SK-N-SH (cell line): Measurements from ENCODE around the gene MARCHF10. TPM values are rescaled to one million over a fixed set of nuclear protein-coding genes. Genes with fewer than 3 reads are reported as not detected.

ENCODE experiments used
- CTCF ChIA-PET: fragments of 300-600, 350-600 bp; formaldehyde crosslinking; extraction: SDS; loops from one replicate; lab custom pipeline; 2021; lab: Yijun Ruan, JAX
- POLR2A ChIA-PET: fragments of 350-600 bp; sonication (Branson Sonifier 250); formaldehyde crosslinking; extraction: SDS; loops from one replicate; lab custom pipeline; 2020; ENCODE audit warnings: antibody characterized with exemption, inconsistent platforms; lab: Yijun Ruan, JAX
- DNase-seq: peaks from one replicate; pipeline ENCODE4 v3.0.0; 2012
- H2AFZ ChIP-seq: fragments of 200-600 bp; sonication (generic); 2 replicates; pipeline ENCODE4 v1.8.1; 2016; ENCODE audit warnings: antibody characterized with exemption, mild to moderate bottlenecking, low read depth
- H3F3A ChIP-seq: fragments of 200-600 bp; sonication (generic); replicated peaks from 2 replicates; pipeline ENCODE3; 2016; ENCODE audit warnings: antibody characterized with exemption, mild to moderate bottlenecking; ENCODE audit not compliant: insufficient read depth
- H3K27ac ChIP-seq, 2 experiments: fragments of 200-500 bp in 1 of 2; fragments of 200-600 bp in 1 of 2; sonication (Bioruptor generic) in 1 of 2; sonication (generic), shearing (Covaris generic) in 1 of 2; 2 replicates each; pipeline versions ENCODE4 v1.5.1 to v1.6.1; 2014 to 2016; ENCODE audit warnings: low read depth in 2 of 2, inconsistent platforms in 1 of 2, low read length in 1 of 2, mild to moderate bottlenecking in 1 of 2, mixed read lengths in 1 of 2
- H3K27me3 ChIP-seq: fragments of 200-600 bp; sonication (generic), shearing (Covaris generic); 2 replicates; pipeline ENCODE4 v1.6.1; 2016; ENCODE audit warnings: mixed run types; ENCODE audit not compliant: insufficient read depth
- H3K36me3 ChIP-seq, 2 experiments: fragments of 200-500 bp in 1 of 2; fragments of 200-600 bp in 1 of 2; sonication (Bioruptor generic) in 1 of 2; sonication (generic) in 1 of 2; replicated peaks in 1 of 2; 2 replicates each; pipeline versions ENCODE3 to v1.5.1; 2014 to 2016; ENCODE audit warnings: low read length in 1 of 2, mild to moderate bottlenecking in 1 of 2; ENCODE audit not compliant: insufficient read depth in 2 of 2, control insufficient read depth in 1 of 2
- H3K4me1 ChIP-seq, 2 experiments: fragments of 200-500 bp in 1 of 2; fragments of 200-600 bp in 1 of 2; sonication (Bioruptor generic) in 1 of 2; sonication (generic), shearing (Covaris generic) in 1 of 2; 2 replicates each; pipeline versions ENCODE4 v1.5.1 to v1.6.1; 2014 to 2016; ENCODE audit warnings: low read depth in 1 of 2, low read length in 1 of 2, mixed run types in 1 of 2; ENCODE audit not compliant: insufficient read depth in 2 of 2, control insufficient read depth in 1 of 2
- H3K4me2 ChIP-seq: fragments of 200-600 bp; sonication (generic), shearing (Covaris generic); 2 replicates; pipeline ENCODE4 v1.6.1; 2017; ENCODE audit warnings: mixed run types
- H3K4me3 ChIP-seq, 2 experiments: fragments of 200-500 bp in 1 of 2; fragments of 200-600 bp in 1 of 2; sonication (Bioruptor generic) in 1 of 2; sonication (generic), shearing (Covaris generic) in 1 of 2; 2 replicates each; pipeline versions ENCODE4 v1.5.1 to v1.8.1; 2014 to 2016; ENCODE audit warnings: low read depth in 2 of 2, inconsistent platforms in 1 of 2, low read length in 1 of 2, mild to moderate bottlenecking in 1 of 2, mixed read lengths in 1 of 2, moderate library complexity in 1 of 2
- H3K79me2 ChIP-seq: fragments of 200-600 bp; sonication (generic); 2 replicates; pipeline ENCODE4 v1.8.1; 2017; ENCODE audit warnings: mild to moderate bottlenecking; ENCODE audit not compliant: insufficient read depth
- H3K9ac ChIP-seq: fragments of 200-600 bp; sonication (generic); 2 replicates; pipeline ENCODE4 v1.6.1; 2017; ENCODE audit warnings: mixed run types
- H3K9me2 ChIP-seq: fragments of 200-600 bp; sonication (generic); 2 replicates; pipeline ENCODE4 v1.6.1; 2017; ENCODE audit warnings: mixed run types
- H3K9me3 ChIP-seq: fragments of 200-600 bp; sonication (generic); 2 replicates; pipeline ENCODE4 v1.6.1; 2017; ENCODE audit warnings: mixed run types, mild to moderate bottlenecking, moderate library complexity
- H4K20me1 ChIP-seq: fragments of 200-600 bp; sonication (generic); 2 replicates; pipeline ENCODE4 v1.6.1; 2017; ENCODE audit warnings: mild to moderate bottlenecking, mixed run types; ENCODE audit not compliant: insufficient read depth
- CHD2 ChIP-seq: fragments of 150-350 bp; IDR thresholded peaks from 2 replicates; pipeline ENCODE4 v1.6.1; 2018; ENCODE audit warnings: low read length; ENCODE audit not compliant: partially characterized antibody
- ELF1 ChIP-seq: IDR thresholded peaks from 2 replicates; pipeline ENCODE4 v1.4.0; 2012
- FOSL2 ChIP-seq: IDR thresholded peaks from 2 replicates; pipeline ENCODE4 v1.4.0; 2012; ENCODE audit warnings: low read depth, mild to moderate bottlenecking, moderate library complexity, borderline replicate concordance
- FOXM1 ChIP-seq: IDR thresholded peaks from 2 replicates; pipeline ENCODE4 v1.4.0; 2012; ENCODE audit warnings: low read depth, mild to moderate bottlenecking
- JUND ChIP-seq: IDR thresholded peaks from 2 replicates; pipeline ENCODE4 v1.4.0; 2012
- MEF2A ChIP-seq: IDR thresholded peaks from 2 replicates; pipeline ENCODE4 v1.4.0; 2012; ENCODE audit warnings: low read depth, borderline replicate concordance
- NFIC ChIP-seq: IDR thresholded peaks from 2 replicates; pipeline ENCODE4 v1.4.0; 2012; ENCODE audit warnings: borderline replicate concordance
- NRF1 ChIP-seq: IDR thresholded peaks from 2 replicates; pipeline ENCODE4 v1.6.1; 2012; ENCODE audit warnings: low read depth, mild to moderate bottlenecking, low read length
- POLR2AphosphoS5 ChIP-seq: IDR thresholded peaks from 2 replicates; pipeline ENCODE4 v1.6.1; 2012; ENCODE audit warnings: low read depth, low read length
- SIN3A ChIP-seq: IDR thresholded peaks from 2 replicates; pipeline ENCODE4 v1.6.1; 2012; ENCODE audit warnings: low read depth, mild to moderate bottlenecking, low read length, moderate library complexity, borderline replicate concordance
- TAF1 ChIP-seq: IDR thresholded peaks from 2 replicates; pipeline ENCODE4 v1.6.1; 2012; ENCODE audit warnings: low read depth, mild to moderate bottlenecking, low read length, moderate library complexity, borderline replicate concordance
- WGBS: methylation state at CpG from one replicate; pipeline ENCODE4 v1.1.6; 2017; ENCODE audit warnings: low lambda C conversion rate; 5-methylcytosine and 5-hydroxymethylcytosine counted together
- polyA plus RNA-seq, 3 experiments: library from polyadenylated mRNA; depleted of rRNA; stranded (reverse); fragments of >200 nt; gene quantifications; 2 replicates each; pipeline ENCODE4 v1.2.3, GENCODE V29; 2012
- TF ChIP-seq, protein P1 (sequence below): IDR thresholded peaks from 2 replicates; pipeline ENCODE4 v1.4.0; 2012; ENCODE audit warnings: low read depth, borderline replicate concordance
- TF ChIP-seq, protein P2 (sequence below): fragments of 150-350 bp; IDR thresholded peaks from 2 replicates; pipeline ENCODE4 v1.6.1; 2016; ENCODE audit warnings: mild to moderate bottlenecking, low read depth, low read length
- TF ChIP-seq, protein P3 (sequence below): IDR thresholded peaks from 2 replicates; pipeline ENCODE4; 2012

Gene MARCHF10
- polyA plus RNA-seq, 1 of the 3 experiments (the other 2 are of a cell fraction) = 0.16 TPM

DNA sequence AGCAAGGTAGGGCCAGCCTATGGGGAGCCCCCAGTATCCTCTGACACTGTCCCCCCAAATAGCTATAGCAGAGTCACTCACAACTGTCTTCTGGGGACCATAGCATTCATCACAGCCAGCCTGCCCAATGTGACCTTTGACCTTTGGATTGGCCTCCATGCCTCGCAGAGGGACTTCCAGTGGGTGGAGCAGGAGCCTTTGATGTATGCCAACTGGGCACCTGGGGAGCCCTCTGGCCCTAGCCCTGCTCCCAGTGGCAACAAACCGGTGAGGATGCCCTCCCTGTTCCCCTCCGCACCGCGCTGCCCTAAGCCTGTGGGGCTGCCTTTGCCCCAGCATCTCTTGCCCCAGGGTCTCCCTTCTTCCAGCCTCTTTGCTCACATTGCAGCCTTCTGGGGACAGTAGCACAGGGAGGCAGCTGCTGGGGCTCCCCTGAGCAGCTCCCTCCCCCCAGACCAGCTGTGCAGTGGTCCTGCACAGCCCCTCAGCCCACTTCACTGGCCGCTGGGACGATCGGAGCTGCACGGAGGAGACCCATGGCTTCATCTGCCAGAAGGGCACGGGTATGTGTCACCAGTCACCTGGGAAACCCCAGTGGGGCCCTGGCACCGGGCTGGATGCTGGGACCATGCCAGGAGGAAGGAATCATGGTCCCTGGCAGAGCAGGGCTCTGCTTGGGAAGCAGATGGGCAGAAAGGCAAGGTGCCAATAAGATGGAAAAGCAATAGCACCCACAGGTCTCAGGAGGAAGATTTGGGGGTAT is 119.5 kb downstream of the MARCHF10 start:
- Histone ChIP-seq H3K4me1 (peaks cover 0 to 7% of the 10 kb centered on the region in 2 experiments; a peak in 1 of 4 replicates), H3K9me3 (no peaks in the 10 kb centered on the region), H3K4me3 (no peak overlapping the region), H2AFZ (no peak overlapping the region), H3K9me2 (no peaks in the 10 kb centered on the region), H3K4me2 (no peak overlapping the region), H4K20me1 (0 out of 2 replicates have a peak, but pooled peaks cover 4% of the 10 kb centered on the region), H3K36me3 (peaks cover 53 to 83% of the 10 kb centered on the region in 2 experiments), H3K79me2 (peaks cover 6% of the 10 kb centered on the region; the same call in 1 of the 2 replicates), H3K27ac (no peak overlapping the region), H3K9ac (no peak overlapping the region), H3F3A (peaks cover 33% of the 10 kb centered on the region), H3K27me3 (no peaks in the 10 kb centered on the region)
- ChIA-PET POLR2A (no interaction called here), CTCF (interaction anchor here (0.9 to 4.6 kb wide), 6 partner anchors 12 to 718 kb away, joined by 3 to 28 read pairs (median 4); no protein-coding TSS in a partner anchor)
- no peak for DNase-seq
- peak; percentile 42; the same call in 1 of the 2 replicates for TF ChIP-seq NFIC
- no peak for TF ChIP-seq JUND
- 65% methylated on average over 8 of the region's 11 CpGs for WGBS

DNA sequence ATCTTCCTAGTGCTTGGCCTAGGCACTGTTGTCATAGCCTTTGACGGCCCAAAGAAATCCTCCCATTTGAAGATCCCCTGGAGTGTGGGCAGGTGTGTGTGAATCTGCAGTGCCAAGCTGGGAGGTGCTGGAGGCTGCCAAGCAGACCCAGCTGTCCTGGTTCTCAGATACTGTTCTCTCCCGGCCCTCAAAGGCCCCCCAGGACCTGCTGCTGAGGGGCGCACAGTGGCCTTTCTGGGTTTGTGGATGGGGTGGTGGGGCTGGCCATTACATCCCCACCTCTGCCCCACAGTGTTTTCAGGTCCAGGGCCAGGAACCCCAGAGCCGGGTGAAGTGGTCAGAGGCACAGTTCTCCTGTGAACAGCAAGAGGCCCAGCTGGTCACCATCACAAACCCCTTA is 120.1 kb downstream of the MARCHF10 start:
- POLR2A ChIA-PET = no interaction called here
- CTCF ChIA-PET = interaction anchor here (1.0 to 4.6 kb wide), 6 partner anchors 13 to 719 kb away, joined by 3 to 28 read pairs (median 4); no protein-coding TSS in a partner anchor
- no peaks in the 10 kb centered on the region for H3K9me2 ChIP-seq
- TF ChIP-seq FOXM1 (no peak), POLR2AphosphoS5 (no peak), CHD2 (no peak), JUND (no peak), NRF1 (no peak), FOSL2 (no peak), TAF1 (no peak), SIN3A (no peak), ELF1 (no peak), MEF2A (no peak)
- TF ChIP-seq, protein P1, sequence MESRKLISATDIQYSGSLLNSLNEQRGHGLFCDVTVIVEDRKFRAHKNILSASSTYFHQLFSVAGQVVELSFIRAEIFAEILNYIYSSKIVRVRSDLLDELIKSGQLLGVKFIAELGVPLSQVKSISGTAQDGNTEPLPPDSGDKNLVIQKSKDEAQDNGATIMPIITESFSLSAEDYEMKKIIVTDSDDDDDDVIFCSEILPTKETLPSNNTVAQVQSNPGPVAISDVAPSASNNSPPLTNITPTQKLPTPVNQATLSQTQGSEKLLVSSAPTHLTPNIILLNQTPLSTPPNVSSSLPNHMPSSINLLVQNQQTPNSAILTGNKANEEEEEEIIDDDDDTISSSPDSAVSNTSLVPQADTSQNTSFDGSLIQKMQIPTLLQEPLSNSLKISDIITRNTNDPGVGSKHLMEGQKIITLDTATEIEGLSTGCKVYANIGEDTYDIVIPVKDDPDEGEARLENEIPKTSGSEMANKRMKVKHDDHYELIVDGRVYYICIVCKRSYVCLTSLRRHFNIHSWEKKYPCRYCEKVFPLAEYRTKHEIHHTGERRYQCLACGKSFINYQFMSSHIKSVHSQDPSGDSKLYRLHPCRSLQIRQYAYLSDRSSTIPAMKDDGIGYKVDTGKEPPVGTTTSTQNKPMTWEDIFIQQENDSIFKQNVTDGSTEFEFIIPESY = no peak
- TF ChIP-seq, protein P2, sequence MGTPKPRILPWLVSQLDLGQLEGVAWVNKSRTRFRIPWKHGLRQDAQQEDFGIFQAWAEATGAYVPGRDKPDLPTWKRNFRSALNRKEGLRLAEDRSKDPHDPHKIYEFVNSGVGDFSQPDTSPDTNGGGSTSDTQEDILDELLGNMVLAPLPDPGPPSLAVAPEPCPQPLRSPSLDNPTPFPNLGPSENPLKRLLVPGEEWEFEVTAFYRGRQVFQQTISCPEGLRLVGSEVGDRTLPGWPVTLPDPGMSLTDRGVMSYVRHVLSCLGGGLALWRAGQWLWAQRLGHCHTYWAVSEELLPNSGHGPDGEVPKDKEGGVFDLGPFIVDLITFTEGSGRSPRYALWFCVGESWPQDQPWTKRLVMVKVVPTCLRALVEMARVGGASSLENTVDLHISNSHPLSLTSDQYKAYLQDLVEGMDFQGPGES = no peak
- TF ChIP-seq, protein P3, sequence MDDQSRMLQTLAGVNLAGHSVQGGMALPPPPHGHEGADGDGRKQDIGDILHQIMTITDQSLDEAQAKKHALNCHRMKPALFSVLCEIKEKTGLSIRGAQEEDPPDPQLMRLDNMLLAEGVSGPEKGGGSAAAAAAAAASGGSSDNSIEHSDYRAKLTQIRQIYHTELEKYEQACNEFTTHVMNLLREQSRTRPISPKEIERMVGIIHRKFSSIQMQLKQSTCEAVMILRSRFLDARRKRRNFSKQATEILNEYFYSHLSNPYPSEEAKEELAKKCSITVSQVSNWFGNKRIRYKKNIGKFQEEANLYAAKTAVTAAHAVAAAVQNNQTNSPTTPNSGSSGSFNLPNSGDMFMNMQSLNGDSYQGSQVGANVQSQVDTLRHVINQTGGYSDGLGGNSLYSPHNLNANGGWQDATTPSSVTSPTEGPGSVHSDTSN = no peak
- no peak overlapping the region for H3K4me2 ChIP-seq
- H4K20me1 ChIP-seq = 0 out of 2 replicates have a peak, but pooled peaks cover 4% of the 10 kb centered on the region
- H3K27me3 ChIP-seq = no peaks in the 10 kb centered on the region
- H3K9me3 ChIP-seq = no peaks in the 10 kb centered on the region
- H3K4me1 ChIP-seq = peaks cover 0 to 7% of the 10 kb centered on the region in 2 experiments; a peak in 1 of 4 replicates
- H3K9ac ChIP-seq = no peak overlapping the region
- peaks cover 6% of the 10 kb centered on the region; the same call in 1 of the 2 replicates for H3K79me2 ChIP-seq
- no peak overlapping the region for H2AFZ ChIP-seq
- no peak overlapping the region for H3K27ac ChIP-seq
- peaks cover 31% of the 10 kb centered on the region for H3F3A ChIP-seq
- H3K36me3 ChIP-seq = peaks cover 50 to 84% of the 10 kb centered on the region in 2 experiments
- H3K4me3 ChIP-seq = no peak overlapping the region
- no peak for DNase-seq
- WGBS = 100% methylated on average over 2 of the region's 4 CpGs
